Transverse colon (tissue), 4 donors: ENCODE results near the gene ROR1. TPM values are rescaled to one million over a fixed set of nuclear protein-coding genes. Genes with fewer than 3 reads are reported as not detected.
A peak's percentile ranks its signal among the peaks of the same experiment; 100 is the strongest.

Experiments used
- DNase-seq: peaks from one replicate; pipeline ENCODE4 v3.0.0-alpha.2; 2019
- H3K27ac ChIP-seq, 4 donors: fragments of 200-600 bp; sonication (generic); 2 replicates each; pipeline ENCODE4 v1.5.1; 2016 to 2018; ENCODE audit warnings: inconsistent platforms in 4 of 4
- H3K27me3 ChIP-seq: fragments of 200-600 bp; sonication (generic); 2 replicates; pipeline ENCODE4 v1.5.1; 2017; ENCODE audit warnings: inconsistent platforms
- H3K36me3 ChIP-seq, 4 donors: fragments of 200-600 bp; sonication (generic); 2 replicates each; pipeline ENCODE4 v1.5.1; 2017 to 2019; ENCODE audit warnings: inconsistent platforms in 4 of 4
- H3K4me1 ChIP-seq, 4 donors: fragments of 200-600 bp; sonication (generic); 2 replicates each; pipeline ENCODE4 v1.5.1; 2017 to 2020; ENCODE audit warnings: inconsistent platforms in 4 of 4
- H3K4me3 ChIP-seq, 4 donors: fragments of 200-600 bp; sonication (generic); 1 replicate in 1 of 4; 2 replicates in 3 of 4; pipeline versions ENCODE4 v1.5.1 to v1.6.1; 2017 to 2019; ENCODE audit warnings: inconsistent platforms in 4 of 4
- H3K9me3 ChIP-seq, 2 donors: fragments of 200-600 bp; sonication (generic); 2 replicates each; pipeline ENCODE4 v1.5.1; 2017 to 2019; ENCODE audit warnings: inconsistent platforms in 2 of 2
- CTCF ChIP-seq, 5 experiments: fragments of 200-600 bp in 3 of 5; fragments of 450-650 bp in 2 of 5; sonication (generic) in 3 of 5; IDR thresholded peaks; 1 replicate in 2 of 5; 2 replicates in 3 of 5; pipeline ENCODE4 v1.5.1; 2016 to 2017; ENCODE audit warnings: antibody characterized with exemption in 5 of 5, inconsistent platforms in 3 of 5, mild to moderate bottlenecking in 2 of 5, moderate library complexity in 1 of 5
- EP300 ChIP-seq: sonication (generic); formaldehyde crosslinking; IDR thresholded peaks from one replicate; pipeline ENCODE4 v1.6.1; 2017; ENCODE audit warnings: antibody characterized with exemption, low read depth
- POLR2A ChIP-seq: fragments of 450-650 bp; IDR thresholded peaks from one replicate; pipeline ENCODE4 v1.6.1; 2016; ENCODE audit warnings: antibody characterized with exemption, mild to moderate bottlenecking, moderate library complexity
- POLR2AphosphoS5 ChIP-seq, 3 donors: sonication (generic); formaldehyde crosslinking; IDR thresholded peaks; one replicate each; pipeline ENCODE4 v1.6.1; 2016; ENCODE audit warnings: antibody characterized with exemption in 3 of 3
- WGBS, 2 donors: methylation state at CpG; one replicate each; pipeline ENCODE4 v1.1.5; 2018; ENCODE audit warnings: low coverage in 1 of 2; 5-methylcytosine and 5-hydroxymethylcytosine counted together
- in situ Hi-C, 4 donors: fragments of 200-750 bp; cut with MboI; loops; one replicate each; pipeline versions ENCODE4 v1.15.0 to v1.15.1; 2017; ENCODE audit warnings: low sequenced_read_pairs in 3 of 4, low pct_ligation_motif_present in 1 of 4, low pct_unique_long_range_greater_than_20kb in 1 of 4
- intact Hi-C: fragments of 100-400 bp; cut with DNase I; formaldehyde crosslinking; loops from one replicate; pipeline ENCODE4 v1.15.1; 2023; ENCODE audit warnings: low total_unique reads
- total RNA-seq, 4 donors: library from RNA; depleted of rRNA; stranded (reverse); fragments of >200 nt; gene quantifications; one replicate each; pipeline ENCODE4 v1.1.0, GENCODE V29; 2016

The ROR1 gene
- total RNA-seq, 4 donors from 2014 or later: 3.0 to 6.7 (median 4.6) TPM

GRCh38 chr1:63912643-63913042 lies 138.8 kb downstream of the ROR1 start:
- Histone ChIP-seq H3K4me1 (peaks cover 5 to 22% (median 20%) of the 10 kb centered on the region in 4 donors), H3K27me3 (no peaks in the 10 kb centered on the region), H3K4me3 (no peak overlapping the region), H3K27ac (no peak overlapping the region), H3K36me3 (no peaks in the 10 kb centered on the region), H3K9me3 (no peaks in the 10 kb centered on the region)
- WGBS, 2 donors: 55 to 60% methylated on average over 5 of the region's 5 CpGs
- intact Hi-C loops: no loop called here
- in situ Hi-C loops: loop anchor here in 1 of 4 donors (25.0 kb wide), 1 partner anchor 225 kb away; no protein-coding TSS in a partner anchor
- no peak for DNase-seq
- TF ChIP-seq POLR2A (no peak), CTCF (IDR thresholded peaks at IDR 0.05) (no peak), EP300 (no peak), POLR2AphosphoS5 (IDR thresholded peaks at IDR 0.05) (no peak)

GRCh38 chr1:63913533-63913932 lies 139.7 kb downstream of the ROR1 start:
- no peak overlapping the region for H3K4me3 ChIP-seq
- H3K9me3 ChIP-seq: no peaks in the 10 kb centered on the region
- in situ Hi-C loops (loop anchor here in 1 of 4 donors (25.0 kb wide), 1 partner anchor 226 kb away; no protein-coding TSS in a partner anchor), intact Hi-C loops (no loop called here)
- no peaks in the 10 kb centered on the region for H3K36me3 ChIP-seq
- 62 to 80% methylated on average over 3 to 10 of the region's 10 CpGs for WGBS, 2 donors
- no peaks in the 10 kb centered on the region for H3K27me3 ChIP-seq
- peaks cover 5 to 15% (median 13%) of the 10 kb centered on the region in 4 donors for H3K4me1 ChIP-seq
- no peak for TF ChIP-seq POLR2A
- TF ChIP-seq POLR2AphosphoS5 (IDR thresholded peaks at IDR 0.05): no peak
- TF ChIP-seq EP300: no peak
- no peak for TF ChIP-seq CTCF (IDR thresholded peaks at IDR 0.05)
- no peak for DNase-seq
- H3K27ac ChIP-seq: peak overlapping the region in 1 of 4 donors; percentile 7

DNA sequence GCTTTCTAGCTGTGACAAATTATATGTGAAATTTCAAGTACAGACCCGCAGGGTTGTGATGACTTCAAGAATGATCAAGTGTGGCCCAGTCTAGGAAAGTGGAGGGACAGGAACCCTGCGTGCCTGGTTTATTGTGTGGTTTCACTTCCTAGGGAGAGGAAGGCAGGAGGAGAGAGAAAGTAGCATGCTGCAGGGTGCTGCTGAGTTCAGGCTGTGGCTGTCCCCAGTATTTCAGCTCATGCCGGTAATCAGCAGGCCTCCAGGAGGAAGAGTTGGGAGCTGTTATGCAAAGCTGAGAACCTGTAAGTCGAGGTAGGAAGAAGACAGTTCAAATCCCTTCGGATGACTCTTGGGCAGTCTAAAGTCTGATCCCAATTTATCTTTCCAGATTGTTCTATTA lies 140.4 kb downstream of the ROR1 start:
- H3K36me3 ChIP-seq: no peaks in the 10 kb centered on the region
- in situ Hi-C loops: loop anchor here in 1 of 4 donors (25.0 kb wide), 1 partner anchor 227 kb away; no protein-coding TSS in a partner anchor

GRCh38 chr1:63914706-63915105 lies 140.9 kb downstream of the ROR1 start:
- no peak for DNase-seq
- Histone ChIP-seq H3K4me3 (no peak overlapping the region), H3K27ac (no peak overlapping the region), H3K4me1 (peaks cover 5 to 15% (median 13%) of the 10 kb centered on the region in 4 donors), H3K27me3 (no peaks in the 10 kb centered on the region), H3K9me3 (no peaks in the 10 kb centered on the region), H3K36me3 (no peaks in the 10 kb centered on the region)
- 92% methylated on average over 1 of the region's 1 CpG; no CpG with 5 or more reads in 1 of the 2 donors for WGBS, 2 donors
- in situ Hi-C loops (loop anchor here in 1 of 4 donors (25.0 kb wide), 1 partner anchor 227 kb away; no protein-coding TSS in a partner anchor), intact Hi-C loops (loop anchor here (5.0 kb wide), 1 partner anchor 142 kb away; the partner anchor contains the start of gene ROR1)
- no peak for TF ChIP-seq POLR2A

More for the DNA sequence above, 140.4 kb downstream of the ROR1 start:
- no peak overlapping the region for H3K27ac ChIP-seq
- H3K4me3 ChIP-seq: no peak overlapping the region
- intact Hi-C loops: no loop called here
- DNase-seq: no peak
- no peaks in the 10 kb centered on the region for H3K27me3 ChIP-seq
- peaks cover 5 to 15% (median 13%) of the 10 kb centered on the region in 4 donors for H3K4me1 ChIP-seq
- 42 to 68% methylated on average over 3 to 5 of the region's 5 CpGs for WGBS, 2 donors
- no peak for TF ChIP-seq POLR2A
- no peak for TF ChIP-seq POLR2AphosphoS5 (IDR thresholded peaks at IDR 0.05)
- TF ChIP-seq EP300: no peak
- no peak for TF ChIP-seq CTCF (IDR thresholded peaks at IDR 0.05)
- H3K9me3 ChIP-seq: no peaks in the 10 kb centered on the region

GRCh38 chr1:63915121-63915520 lies 141.3 kb downstream of the ROR1 start:
- H3K27me3 ChIP-seq: no peaks in the 10 kb centered on the region
- TF ChIP-seq CTCF (IDR thresholded peaks at IDR 0.05) (peak in 1 of 5 experiments; percentile 2), EP300 (no peak)
- H3K36me3 ChIP-seq: no peaks in the 10 kb centered on the region
- intact Hi-C loops: loop anchor here (5.0 kb wide), 1 partner anchor 143 kb away; the partner anchor contains the start of gene ROR1
- peaks cover 5 to 18% (median 14%) of the 10 kb centered on the region in 4 donors for H3K4me1 ChIP-seq
- H3K27ac ChIP-seq: no peak overlapping the region
- DNase-seq: no peak
- no peak overlapping the region for H3K4me3 ChIP-seq
- in situ Hi-C loops: loop anchor here in 1 of 4 donors (25.0 kb wide), 1 partner anchor 228 kb away; no protein-coding TSS in a partner anchor
- 77 to 100% methylated on average over 1 of the region's 1 CpG for WGBS, 2 donors
- H3K9me3 ChIP-seq: no peaks in the 10 kb centered on the region
